C4-2B (cell line): ENCODE data around the gene PHAF1.

Source experiments
- H3K27ac ChIP-seq: fragments of 450-650 bp; 2 replicates; pipeline ENCODE4 v1.5.1; 2017
- CTCF ChIP-seq: fragments of 450-650 bp; conservative IDR thresholded peaks from 2 replicates; pipeline ENCODE4 v1.5.1; 2017; ENCODE audit warnings: mild to moderate bottlenecking
- ZFX ChIP-seq: fragments of 450-650 bp; IDR thresholded peaks from 2 replicates; pipeline ENCODE4 v1.6.1; 2017

The PHAF1 gene

GRCh38 chr16:67129422-67129821 is 19.7 kb downstream of the PHAF1 start:
- no peak for TF ChIP-seq CTCF
- TF ChIP-seq ZFX = no peak
- no peak overlapping the region for H3K27ac ChIP-seq

- no peak for TF ChIP-seq ZFX
- H3K27ac ChIP-seq = no peak overlapping the region
Observed at GRCh38 chr16:67137605-67138004, 27.9 kb downstream of the PHAF1 start.

- H3K27ac ChIP-seq = no peak overlapping the region
- TF ChIP-seq CTCF = no peak
- TF ChIP-seq ZFX = no peak
Observed at GRCh38 chr16:67141391-67141790, 31.6 kb downstream of the PHAF1 start.

- H3K27ac ChIP-seq = no peak overlapping the region
- TF ChIP-seq CTCF = no peak
- TF ChIP-seq ZFX = no peak
Observed at GRCh38 chr16:67142342-67142741, 32.6 kb downstream of the PHAF1 start.

GRCh38 chr16:67144943-67145342 is 35.2 kb downstream of the PHAF1 start:
- H3K27ac ChIP-seq = no peak overlapping the region
- TF ChIP-seq CTCF (no peak), ZFX (no peak)

- TF ChIP-seq CTCF (no peak), ZFX (no peak)
- no peak overlapping the region for H3K27ac ChIP-seq
Observed at GRCh38 chr16:67145746-67146145, 36.0 kb downstream of the PHAF1 start.

- no peak for TF ChIP-seq ZFX
- no peak for TF ChIP-seq CTCF
- H3K27ac ChIP-seq = no peak overlapping the region
Observed at GRCh38 chr16:67146523-67147357, 37.0 kb downstream of the PHAF1 start.
